Fibroblast of the aortic adventitia (primary cell): ENCODE results near the gene EHF. TPM values are rescaled to one million over a fixed set of nuclear protein-coding genes. Genes with fewer than 3 reads are reported as not detected.

Experiments used
- DNase-seq: peaks from one replicate; pipeline ENCODE4 v3.0.0-alpha.2; 2010; ENCODE audit warnings: low read depth
- H3K4me3 ChIP-seq: 2 replicates; pipeline ENCODE4 v1.5.1; 2011; ENCODE audit warnings: low read depth, mild to moderate bottlenecking, control low read depth, low read length, moderate library complexity
- CTCF ChIP-seq: IDR thresholded peaks from 2 replicates; pipeline ENCODE4 v1.5.1; 2011; ENCODE audit warnings: mild to moderate bottlenecking, low read length, control low read depth, inconsistent platforms; ENCODE audit not compliant: insufficient read depth
- total RNA-seq: library from RNA; depleted of rRNA; stranded (reverse); fragments of >200 nt; gene quantifications from 2 replicates; pipeline ENCODE4 v1.2.3, GENCODE V29; 2012; ENCODE audit warnings: low replicate concordance

Gene EHF
- total RNA-seq, 1 donor: 0.18 TPM

GRCh38 chr11:34668583-34669053, 47.7 kb downstream of the EHF start:
- H3K4me3 ChIP-seq: no peak overlapping the region
- TF ChIP-seq CTCF: no peak
- DNase-seq: no peak

GRCh38 chr11:34669458-34669857, 48.6 kb downstream of the EHF start:
- TF ChIP-seq CTCF: no peak
- no peak overlapping the region for H3K4me3 ChIP-seq
- no peak for DNase-seq

DNA sequence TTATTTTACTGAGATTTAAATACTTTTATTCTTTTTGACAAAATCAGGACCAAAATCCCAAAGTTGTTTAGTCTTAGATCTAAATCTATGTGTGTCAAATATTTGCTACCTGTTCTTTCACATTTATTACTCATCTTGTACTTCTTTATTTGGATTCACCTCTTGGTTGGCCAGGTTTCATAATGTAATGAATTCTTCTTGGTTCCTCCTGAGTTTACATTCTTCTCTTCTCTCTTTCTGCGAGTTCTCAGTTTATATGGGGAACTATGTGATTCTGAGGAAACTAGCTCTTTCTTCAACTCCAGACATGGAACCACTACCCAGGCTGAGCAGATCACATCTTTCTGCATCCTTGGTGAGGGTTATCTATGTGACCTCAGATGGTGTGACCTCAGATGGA, 50.2 kb downstream of the EHF start:
- TF ChIP-seq CTCF: no peak
- H3K4me3 ChIP-seq: no peak overlapping the region
- DNase-seq: no peak

DNA sequence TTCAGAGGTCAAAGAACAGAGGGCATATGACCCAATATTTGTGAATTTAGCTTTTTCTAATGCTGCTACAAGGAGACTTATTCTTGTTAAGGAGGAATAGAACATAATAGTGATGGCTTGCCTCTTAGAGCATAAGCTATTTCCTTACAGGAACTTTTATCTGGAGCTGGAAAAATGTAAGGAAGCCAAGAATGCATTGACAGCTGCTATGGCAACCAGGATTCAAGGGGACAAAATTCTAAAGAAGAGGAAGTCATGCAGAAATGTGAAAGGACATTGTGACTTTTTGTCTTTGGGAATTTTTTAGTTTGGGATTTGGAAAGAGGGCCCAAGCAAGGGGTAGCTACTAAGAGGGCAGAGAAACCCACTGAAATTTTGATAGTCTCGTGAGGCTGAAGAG, 51.1 kb downstream of the EHF start:
- no peak overlapping the region for H3K4me3 ChIP-seq
- no peak for TF ChIP-seq CTCF
- no peak for DNase-seq

GRCh38 chr11:34674038-34674437, 53.1 kb downstream of the EHF start:
- no peak overlapping the region for H3K4me3 ChIP-seq
- no peak for TF ChIP-seq CTCF
- DNase-seq: no peak

GRCh38 chr11:34676227-34676626, 55.3 kb downstream of the EHF start:
- no peak for TF ChIP-seq CTCF
- no peak overlapping the region for H3K4me3 ChIP-seq
- no peak for DNase-seq

GRCh38 chr11:34679681-34680080, 58.8 kb downstream of the EHF start:
- TF ChIP-seq CTCF: no peak
- DNase-seq: no peak
- H3K4me3 ChIP-seq: no peak overlapping the region
